ENCODE data around the gene DNAH3.
"Not testable (repeated sequence)": the region's sequence is repeated elsewhere in the genome, so short reads cannot be mapped to it uniquely, and the experiment has no call there.

Gene DNAH3

DNA sequence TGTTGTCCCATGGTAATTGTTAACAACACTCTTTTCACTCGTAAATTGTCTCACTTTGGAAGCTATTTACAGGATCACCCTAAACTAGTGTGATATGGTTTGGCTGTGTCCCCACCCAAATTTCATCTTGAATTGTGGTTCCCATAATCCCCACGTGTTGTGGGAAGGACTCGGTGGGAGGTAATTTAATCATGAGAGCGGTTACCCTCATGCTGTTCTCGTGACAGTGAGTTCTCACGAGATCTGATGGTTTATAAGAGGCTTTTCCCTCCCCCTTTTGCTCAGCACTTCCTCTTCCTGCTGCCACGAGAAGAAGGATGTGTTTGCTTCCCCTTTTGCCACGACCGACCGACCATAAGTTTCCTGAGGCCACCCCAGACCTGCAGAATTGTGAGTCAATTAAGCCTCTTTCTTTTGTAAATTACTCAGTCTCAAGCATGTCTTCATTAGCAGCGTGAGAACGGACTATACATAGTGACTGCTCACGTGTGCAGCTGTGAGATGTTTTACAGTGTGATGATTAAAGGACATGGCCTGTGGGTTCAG, 34.4 kb downstream of the DNAH3 start:
- Mint-ChIP-seq H3K27ac (peak overlapping the region; percentile 50), H3K9me3 (peaks cover 4% of the 10 kb centered on the region), H3K27me3 (no peaks in the 10 kb centered on the region), H3K4me1 (ENCODE audit: low read depth) (peaks cover 14% of the 10 kb centered on the region), H3K4me3 (peak overlapping the region; percentile 66), H3K36me3 (ENCODE audit: low read depth) (peaks cover 17% of the 10 kb centered on the region)
- peak; percentile 31 for DNase-seq

DNA sequence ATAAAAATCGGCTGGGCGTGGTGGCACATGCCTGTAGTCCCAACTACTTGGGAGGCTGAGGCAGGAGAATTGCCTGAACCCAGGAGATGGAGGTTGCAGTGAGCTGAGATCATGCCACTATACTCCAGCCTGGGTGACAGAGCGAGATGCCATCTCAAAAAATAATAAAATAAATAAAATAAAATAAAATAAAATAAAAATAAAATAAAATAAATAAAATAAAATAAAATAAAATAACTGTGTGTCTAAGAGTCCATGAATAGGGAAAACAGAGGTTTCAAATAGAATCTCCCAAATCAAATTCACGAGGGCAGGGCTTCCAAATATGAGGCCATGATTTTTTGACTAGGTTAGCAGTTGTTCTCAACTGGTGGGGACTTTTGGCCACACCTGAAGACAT, 35.1 kb downstream of the DNAH3 start:
- peaks cover 14% of the 10 kb centered on the region for H3K4me1 Mint-ChIP-seq (ENCODE audit: low read depth)
- DNase-seq, H3K27ac Mint-ChIP-seq, H3K27me3 Mint-ChIP-seq, H3K4me3 Mint-ChIP-seq, H3K9me3 Mint-ChIP-seq: not testable (repeated sequence)
- peaks cover 17% of the 10 kb centered on the region for H3K36me3 Mint-ChIP-seq (ENCODE audit: low read depth)

DNA sequence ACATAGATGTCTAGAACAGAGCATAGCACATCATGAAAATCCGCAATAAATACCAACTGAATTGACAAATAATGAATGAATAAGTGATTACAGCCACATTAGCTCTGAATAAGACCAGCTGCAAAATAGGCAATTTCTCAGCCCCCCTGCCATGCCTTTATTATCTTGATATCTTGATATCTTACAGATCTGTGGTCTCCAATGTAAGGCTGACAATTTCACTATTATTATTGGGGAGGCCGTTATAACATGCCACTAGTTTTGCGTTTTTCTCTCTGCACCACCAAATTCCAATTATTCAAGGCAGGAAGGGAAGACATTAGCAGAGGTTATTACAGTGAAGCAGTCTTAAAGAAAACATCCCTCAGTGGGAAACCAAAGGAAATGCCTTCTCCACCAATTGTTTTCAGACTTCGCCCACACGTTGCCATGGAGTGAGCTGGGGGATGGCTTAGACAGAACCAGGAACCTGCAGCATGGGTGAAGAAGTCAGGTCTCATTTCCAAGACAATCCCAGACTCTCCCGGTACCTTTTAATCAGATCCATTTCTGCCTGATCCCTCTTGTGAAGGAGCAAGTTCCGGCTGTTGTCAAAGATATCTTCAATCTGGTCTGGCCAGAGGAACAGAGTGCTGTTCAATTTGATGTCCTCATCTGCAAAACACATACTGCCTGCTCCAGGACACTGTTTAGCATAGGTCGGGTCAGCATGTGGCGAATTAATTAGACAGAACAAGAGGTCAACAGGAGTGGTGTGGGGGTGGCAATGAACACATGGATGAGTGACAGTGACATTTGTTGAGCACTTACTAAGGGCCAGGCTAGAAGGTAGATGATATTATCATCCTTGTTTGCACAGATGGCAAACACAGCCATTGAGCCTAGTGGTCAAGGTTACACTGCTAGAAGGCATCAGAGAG, 46.4 kb downstream of the DNAH3 start:
- Mint-ChIP-seq H3K36me3 (ENCODE audit: low read depth) (no peaks in the 10 kb centered on the region), H3K27me3 (peaks cover 2% of the 10 kb centered on the region), H3K4me1 (ENCODE audit: low read depth) (no peaks in the 10 kb centered on the region), H3K9me3 (no peaks in the 10 kb centered on the region), H3K4me3 (no peak overlapping the region), H3K27ac (no peak overlapping the region)
- DNase-seq = no peak

DNA sequence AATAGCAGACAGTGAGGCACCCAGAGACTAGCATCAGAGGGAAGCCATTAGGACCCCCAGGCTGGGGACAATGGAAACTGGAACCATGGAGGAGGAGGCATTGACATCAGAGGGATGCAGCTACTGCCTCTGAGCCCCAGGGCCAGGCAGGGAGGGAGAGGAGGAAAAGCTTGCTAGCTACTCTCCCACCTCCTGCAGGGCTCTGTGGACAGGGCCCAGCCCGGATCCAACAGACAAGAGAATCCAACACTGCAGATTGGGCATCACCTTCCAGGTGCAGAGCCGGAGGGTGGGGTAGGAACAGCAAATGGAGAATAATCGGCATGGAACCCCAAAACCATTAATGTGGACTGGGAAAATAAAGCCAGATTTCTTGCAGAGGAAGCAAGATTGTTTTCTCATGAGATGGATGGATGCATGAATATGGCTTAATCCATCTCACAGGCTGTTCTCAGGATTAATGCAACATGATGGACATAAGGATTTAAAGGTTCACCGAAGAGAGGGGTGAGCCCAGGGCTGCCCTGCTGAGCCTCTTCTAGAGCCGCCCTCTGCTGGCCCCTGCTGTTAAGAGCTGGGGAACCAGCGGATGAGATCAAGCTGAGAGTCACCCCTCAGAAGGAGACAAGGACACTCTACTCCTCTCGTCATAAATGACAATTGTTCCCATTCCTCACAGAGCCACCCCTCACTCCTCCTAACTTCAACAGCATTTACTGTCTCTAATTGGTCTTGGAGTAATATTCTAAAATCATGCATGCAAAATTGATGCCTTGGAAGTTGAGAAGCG, 48.8 kb downstream of the DNAH3 start:
- Mint-ChIP-seq H3K36me3 (ENCODE audit: low read depth) (no peaks in the 10 kb centered on the region), H3K4me3 (no peak overlapping the region), H3K4me1 (ENCODE audit: low read depth) (no peaks in the 10 kb centered on the region), H3K27ac (no peak overlapping the region), H3K9me3 (no peaks in the 10 kb centered on the region), H3K27me3 (peaks cover 10% of the 10 kb centered on the region)
- peak; percentile 35 for DNase-seq

DNA sequence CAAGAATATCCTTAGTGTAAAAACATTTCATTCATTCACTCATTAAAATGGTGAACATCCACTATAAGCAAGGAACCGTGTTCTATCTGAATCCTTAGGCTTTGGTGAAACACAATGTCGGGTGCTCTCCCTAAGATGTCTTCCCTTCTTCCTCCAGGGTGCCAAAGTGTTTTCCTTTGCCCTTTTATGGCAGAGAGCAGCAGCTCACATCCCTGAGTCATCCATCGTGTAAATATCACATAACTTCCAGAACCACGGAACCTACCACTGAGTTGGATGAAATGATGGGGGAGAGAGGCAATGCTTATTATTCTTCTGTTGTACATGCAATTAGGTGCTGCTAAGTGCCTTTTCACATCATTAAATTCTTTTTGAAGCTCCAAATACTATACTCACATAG, 50.2 kb downstream of the DNAH3 start:
- Mint-ChIP-seq H3K9me3 (no peaks in the 10 kb centered on the region), H3K27me3 (peaks cover 15% of the 10 kb centered on the region), H3K4me3 (no peak overlapping the region), H3K36me3 (ENCODE audit: low read depth) (no peaks in the 10 kb centered on the region), H3K4me1 (ENCODE audit: low read depth) (no peaks in the 10 kb centered on the region), H3K27ac (no peak overlapping the region)
- DNase-seq = no peak

DNA sequence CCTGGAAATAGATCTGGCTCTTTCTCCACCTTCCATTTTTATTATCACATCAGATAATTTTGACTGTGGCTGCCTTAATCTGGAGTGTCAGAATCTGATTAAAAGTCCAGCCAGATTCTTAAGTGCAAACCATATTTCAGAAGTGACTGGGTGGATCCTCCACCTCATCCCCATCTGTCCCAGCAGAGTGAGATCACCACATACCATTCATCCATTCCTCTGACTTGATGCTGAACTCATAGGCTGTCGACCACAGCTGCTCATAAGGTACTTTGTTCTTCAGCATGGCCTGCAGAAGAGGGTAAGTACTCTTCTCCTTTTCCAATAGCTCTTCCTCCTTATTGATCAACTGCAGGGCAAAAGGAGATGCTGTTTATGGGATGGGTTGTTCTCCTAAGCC, 53.5 kb downstream of the DNAH3 start:
- DNase-seq = no peak
- Mint-ChIP-seq H3K36me3 (ENCODE audit: low read depth) (no peaks in the 10 kb centered on the region), H3K27ac (no peak overlapping the region), H3K27me3 (peaks cover 21% of the 10 kb centered on the region), H3K4me1 (ENCODE audit: low read depth) (no peaks in the 10 kb centered on the region), H3K9me3 (peaks cover 4% of the 10 kb centered on the region), H3K4me3 (no peak overlapping the region)

DNA sequence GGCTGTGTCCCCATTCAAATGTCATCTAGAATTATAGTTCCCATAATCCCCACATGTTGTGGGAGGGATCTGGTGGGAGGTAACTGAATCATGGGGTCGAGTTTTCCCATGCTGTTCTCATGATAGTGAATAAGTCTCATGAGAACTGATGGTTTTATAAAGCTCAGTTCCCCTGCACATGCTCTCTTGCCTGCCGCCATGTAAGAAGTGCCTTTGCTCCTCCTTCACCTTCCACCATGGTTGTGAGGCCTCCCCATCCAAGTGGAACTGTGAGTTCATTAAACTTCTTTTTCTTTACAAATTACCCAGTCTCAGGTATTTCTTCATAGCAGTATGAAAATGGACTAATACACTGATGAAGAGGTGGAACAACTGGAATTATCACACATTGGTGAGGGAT, 55.9 kb downstream of the DNAH3 start:
- H3K36me3 Mint-ChIP-seq (ENCODE audit: low read depth); H3K9me3 Mint-ChIP-seq: not testable (repeated sequence)
- H3K27me3 Mint-ChIP-seq = peaks cover 32% of the 10 kb centered on the region

DNA sequence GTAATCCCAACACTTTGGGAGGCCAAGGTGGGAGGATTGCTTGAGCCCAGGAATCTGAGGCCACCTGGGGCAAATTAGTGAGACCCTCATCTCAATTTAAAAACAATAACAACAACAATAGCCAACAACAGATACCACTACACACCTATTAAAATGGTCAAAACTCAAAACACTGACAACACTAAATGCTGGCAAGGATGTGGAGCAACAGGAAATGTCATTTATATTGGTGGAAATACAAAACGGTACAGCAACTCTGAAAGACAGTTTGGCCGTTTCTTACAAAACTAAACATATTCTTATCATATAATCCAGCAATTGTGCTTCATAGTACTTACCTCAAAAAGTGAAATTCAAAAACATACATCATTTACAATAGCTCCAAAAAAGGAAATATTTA, 57.7 kb downstream of the DNAH3 start:
- H3K27me3 Mint-ChIP-seq = peaks cover 35% of the 10 kb centered on the region
- no peak overlapping the region for H3K27ac Mint-ChIP-seq
- no peaks in the 10 kb centered on the region for H3K4me1 Mint-ChIP-seq (ENCODE audit: low read depth)
- DNase-seq = no peak
- no peak overlapping the region for H3K4me3 Mint-ChIP-seq
- H3K9me3 Mint-ChIP-seq = peaks cover 5% of the 10 kb centered on the region
- H3K36me3 Mint-ChIP-seq (ENCODE audit: low read depth) = no peaks in the 10 kb centered on the region

More for the DNA sequence above, 55.9 kb downstream of the DNAH3 start:
- not testable (repeated sequence) for H3K27ac Mint-ChIP-seq; H3K4me3 Mint-ChIP-seq; DNase-seq; H3K4me1 Mint-ChIP-seq (ENCODE audit: low read depth)

DNA sequence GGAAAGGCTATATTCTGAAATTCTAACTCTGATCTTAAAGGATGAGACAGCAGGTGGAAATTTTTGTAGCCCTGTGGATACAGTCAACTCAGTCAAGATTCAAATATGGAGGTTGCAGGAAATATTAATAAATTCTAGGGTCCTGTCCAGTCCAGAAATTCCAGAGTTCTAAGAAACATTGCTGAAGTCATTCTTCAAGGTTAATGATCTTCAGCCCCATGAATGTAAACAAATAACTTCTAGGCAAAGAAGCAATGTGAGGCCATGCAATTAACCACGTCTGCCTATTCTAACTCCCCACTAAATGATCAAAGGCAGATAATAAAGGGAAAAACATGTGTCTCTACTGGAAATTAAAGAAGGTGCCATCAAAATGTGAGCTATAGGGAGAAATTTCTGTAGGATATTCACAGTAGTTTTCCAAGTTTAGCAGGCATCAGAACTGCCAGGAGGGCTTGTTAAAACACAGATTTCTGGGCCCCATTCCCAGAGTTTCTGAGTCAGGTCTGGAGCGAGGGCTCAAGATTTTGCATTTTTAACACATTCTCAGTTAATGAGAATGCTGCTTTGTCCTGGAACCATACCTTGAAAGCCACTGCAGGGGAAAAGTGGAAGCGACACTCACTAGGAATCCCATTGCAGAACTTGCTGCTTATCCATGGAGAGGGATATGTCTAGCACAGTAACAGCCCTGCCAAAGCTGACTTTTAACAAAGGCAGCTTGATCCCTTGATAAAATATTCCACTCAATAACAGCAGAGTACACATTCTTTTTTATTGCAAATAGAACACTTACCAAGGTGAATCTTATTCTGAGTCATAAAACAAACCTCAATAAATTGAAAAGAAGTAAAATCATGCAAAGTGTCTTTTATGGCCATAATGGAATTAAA, 61.8 kb downstream of the DNAH3 start:
- Mint-ChIP-seq H3K9me3 (peaks cover 2% of the 10 kb centered on the region), H3K4me1 (ENCODE audit: low read depth) (no peaks in the 10 kb centered on the region), H3K27ac (no peak overlapping the region), H3K36me3 (ENCODE audit: low read depth) (no peaks in the 10 kb centered on the region), H3K4me3 (no peak overlapping the region), H3K27me3 (peaks cover 42% of the 10 kb centered on the region)
- DNase-seq = no peak

DNA sequence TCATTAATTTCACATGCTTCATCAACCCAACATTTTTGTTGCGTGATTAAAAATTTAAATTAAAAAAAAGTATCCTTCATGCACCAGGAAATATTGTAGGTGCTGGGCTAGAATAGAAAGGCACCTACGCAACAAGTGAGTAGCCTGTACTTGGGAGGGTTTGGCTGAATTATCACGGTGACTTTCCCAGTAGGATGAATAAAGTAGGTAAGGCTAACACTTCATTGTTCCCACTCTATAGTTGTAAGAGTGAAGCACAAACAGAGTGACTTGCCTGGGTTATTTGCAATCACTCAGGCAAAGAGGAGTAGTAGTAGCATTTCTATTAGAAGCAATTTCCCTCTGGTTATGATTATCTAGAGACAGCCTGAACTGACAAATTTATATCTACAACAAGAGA, 62.5 kb downstream of the DNAH3 start:
- Mint-ChIP-seq H3K36me3 (ENCODE audit: low read depth) (no peaks in the 10 kb centered on the region), H3K4me3 (no peak overlapping the region), H3K27me3 (peaks cover 42% of the 10 kb centered on the region), H3K4me1 (ENCODE audit: low read depth) (no peaks in the 10 kb centered on the region), H3K9me3 (peaks cover 2% of the 10 kb centered on the region), H3K27ac (no peak overlapping the region)
- no peak for DNase-seq

DNA sequence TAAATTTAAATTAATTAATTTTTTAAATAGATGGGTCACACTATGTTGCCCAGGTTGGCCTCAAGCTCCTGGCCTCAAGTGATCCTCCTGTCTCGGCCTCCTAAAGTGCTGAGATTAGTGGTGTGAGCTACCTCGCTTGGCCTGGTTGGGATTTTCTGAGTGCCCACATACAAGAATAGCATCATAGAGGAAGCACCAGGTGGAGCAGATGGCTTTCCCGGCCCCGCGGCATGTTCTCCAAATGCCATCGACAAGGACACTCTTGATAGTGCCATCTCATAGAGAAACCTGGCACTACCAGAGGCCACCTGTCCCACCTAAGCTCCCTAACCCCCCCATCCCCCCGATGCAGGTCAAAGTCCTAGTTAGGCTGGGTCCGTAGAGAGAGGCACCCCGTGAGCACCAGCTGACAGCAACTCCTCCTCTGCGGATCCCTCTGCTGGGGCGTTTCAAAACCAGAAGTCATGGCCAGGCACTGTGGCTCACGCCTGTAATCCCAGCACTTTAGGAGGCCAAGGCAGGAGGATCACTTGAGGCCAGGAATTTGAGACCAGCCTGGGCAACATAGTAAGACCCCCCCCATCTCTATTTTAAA, 65.9 kb downstream of the DNAH3 start:
- Mint-ChIP-seq H3K4me1 (ENCODE audit: low read depth) (no peaks in the 10 kb centered on the region), H3K36me3 (ENCODE audit: low read depth) (no peaks in the 10 kb centered on the region), H3K27me3 (peaks cover 25% of the 10 kb centered on the region), H3K27ac (no peak overlapping the region), H3K4me3 (no peak overlapping the region), H3K9me3 (no peaks in the 10 kb centered on the region)
- DNase-seq = no peak

DNA sequence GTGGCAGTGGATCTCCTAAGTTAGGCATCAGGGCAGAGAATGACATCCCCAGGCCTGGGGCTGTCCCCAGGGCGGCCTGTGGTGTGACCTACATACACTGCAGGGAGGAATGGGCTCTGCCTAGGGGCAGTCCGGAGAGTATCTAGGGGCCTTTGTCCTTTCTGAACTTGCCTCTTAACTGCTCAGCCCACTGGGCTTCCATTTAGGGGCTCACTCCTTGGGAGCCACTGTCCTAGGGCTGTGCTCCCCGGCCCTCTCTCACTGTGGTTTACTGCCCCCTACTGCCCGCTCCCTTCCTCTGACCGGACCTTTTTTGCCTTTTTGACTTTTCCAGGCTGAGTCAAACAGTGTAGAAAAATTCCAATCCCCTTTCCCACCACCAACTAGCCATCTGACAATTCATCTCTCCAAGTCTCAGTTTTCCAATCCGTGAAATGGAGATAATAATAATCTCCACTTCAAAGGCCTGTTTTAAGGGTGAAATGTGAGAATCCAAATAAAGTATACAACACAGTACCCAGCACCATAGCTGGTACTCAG, 66.8 kb downstream of the DNAH3 start:
- H3K27ac Mint-ChIP-seq = no peak overlapping the region
- no peaks in the 10 kb centered on the region for H3K9me3 Mint-ChIP-seq
- no peak overlapping the region for H3K4me3 Mint-ChIP-seq
- H3K27me3 Mint-ChIP-seq = peaks cover 17% of the 10 kb centered on the region
- peak; percentile 69 for DNase-seq
- H3K4me1 Mint-ChIP-seq (ENCODE audit: low read depth) = no peaks in the 10 kb centered on the region
- no peaks in the 10 kb centered on the region for H3K36me3 Mint-ChIP-seq (ENCODE audit: low read depth)

DNA sequence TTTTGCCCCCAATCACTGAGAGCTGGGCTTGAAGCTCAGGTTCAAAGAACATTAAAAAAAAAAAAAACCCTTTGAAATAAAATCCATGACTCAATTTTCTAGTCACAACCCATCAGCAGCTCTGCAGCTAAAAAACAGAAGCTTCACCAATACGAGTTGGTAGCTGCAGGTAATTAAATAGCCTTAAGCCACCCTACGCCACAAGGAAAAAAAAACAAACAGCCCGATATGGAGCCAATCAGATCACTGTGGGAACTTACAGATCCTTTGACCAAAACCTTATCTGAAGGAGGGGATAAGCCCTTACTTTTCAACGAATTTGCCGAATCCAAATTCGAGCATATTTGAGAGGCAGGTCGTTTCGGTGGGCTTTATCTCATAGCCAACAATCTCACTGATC, 69.3 kb downstream of the DNAH3 start:
- Mint-ChIP-seq H3K4me1 (ENCODE audit: low read depth) (no peaks in the 10 kb centered on the region), H3K27me3 (no peaks in the 10 kb centered on the region), H3K27ac (no peak overlapping the region), H3K4me3 (no peak overlapping the region), H3K9me3 (no peaks in the 10 kb centered on the region), H3K36me3 (ENCODE audit: low read depth) (no peaks in the 10 kb centered on the region)
- DNase-seq = no peak
